DOHH2 (cell line): ENCODE measurements around the gene SURF2.

Experiments used
- H3F3A ChIP-seq: fragments of 200-600 bp; sonication (generic), shearing (Covaris generic); 2 replicates; pipeline ENCODE4 v1.6.0; 2016; ENCODE audit warnings: antibody characterized with exemption, mild to moderate bottlenecking; ENCODE audit not compliant: control insufficient read depth, insufficient read depth
- H3K27ac ChIP-seq: fragments of 200-600 bp; sonication (generic); 2 replicates; pipeline ENCODE4 v1.5.1; 2014; ENCODE audit warnings: low read depth, mild to moderate bottlenecking, low read length, moderate library complexity
- H3K27me3 ChIP-seq: fragments of 200-600 bp; sonication (generic); 2 replicates; pipeline ENCODE4 v1.6.1; 2014; ENCODE audit warnings: mild to moderate bottlenecking, low read length, mixed read lengths; ENCODE audit not compliant: control insufficient read depth
- H3K36me3 ChIP-seq: fragments of 200-600 bp; sonication (generic); 2 replicates; pipeline ENCODE4 v1.6.1; 2014; ENCODE audit warnings: mild to moderate bottlenecking, low read length, moderate library complexity, mixed read lengths; ENCODE audit not compliant: control insufficient read depth
- H3K4me1 ChIP-seq: fragments of 200-600 bp; sonication (generic); 2 replicates; pipeline ENCODE4 v1.6.1; 2014; ENCODE audit warnings: mild to moderate bottlenecking, low read length, mixed read lengths; ENCODE audit not compliant: control insufficient read depth
- H3K4me2 ChIP-seq: fragments of 200-600 bp; sonication (generic); 2 replicates; pipeline ENCODE4 v1.6.0; 2014; ENCODE audit warnings: mild to moderate bottlenecking, low read length, moderate library complexity
- H3K4me3 ChIP-seq: fragments of 200-600 bp; sonication (generic); 2 replicates; pipeline ENCODE4 v1.5.1; 2014; ENCODE audit warnings: mild to moderate bottlenecking, low read length, mixed read lengths
- H3K79me2 ChIP-seq: fragments of 200-600 bp; sonication (generic); 2 replicates; pipeline ENCODE4 v1.6.1; 2014; ENCODE audit warnings: mild to moderate bottlenecking, low read length, mixed read lengths; ENCODE audit not compliant: control insufficient read depth
- H3K9me2 ChIP-seq: fragments of 200-600 bp; sonication (generic); replicated peaks from 2 replicates; pipeline ENCODE4 v1.6.1; 2014; ENCODE audit warnings: mild to moderate bottlenecking, low read length, mixed read lengths; ENCODE audit not compliant: control insufficient read depth
- H3K9me3 ChIP-seq: fragments of 200-600 bp; sonication (generic); 2 replicates; pipeline ENCODE4 v1.6.1; 2014; ENCODE audit warnings: antibody characterized with exemption, low read length, mixed read lengths; ENCODE audit not compliant: control insufficient read depth, insufficient read depth
- H4K20me1 ChIP-seq: fragments of 200-600 bp; sonication (generic); 2 replicates; pipeline ENCODE4 v1.6.0; 2014; ENCODE audit warnings: low read depth, mild to moderate bottlenecking, antibody characterized with exemption, low read length, moderate library complexity; ENCODE audit not compliant: control insufficient read depth, insufficient read depth
- CTCF ChIP-seq: fragments of 200-600 bp; sonication (generic); IDR thresholded peaks from one replicate; pipeline ENCODE4 v1.5.1; 2014; ENCODE audit warnings: antibody characterized with exemption, mild to moderate bottlenecking, low read depth, low read length; ENCODE audit not compliant: poor library complexity, severe bottlenecking
- EZH2phosphoT487 ChIP-seq: fragments of 200-600 bp; sonication (generic); IDR thresholded peaks from 2 replicates; pipeline ENCODE4 v1.6.1; 2017; ENCODE audit warnings: borderline replicate concordance, mild to moderate bottlenecking, antibody characterized with exemption, low read length, moderate library complexity, mixed read lengths

Gene SURF2

GRCh38 chr9:133380734-133381133 is 24.4 kb downstream of the SURF2 start:
- no peak overlapping the region for H3K27ac ChIP-seq
- peaks cover 10% of the 10 kb centered on the region; the same call in 1 of the 2 replicates for H3K9me3 ChIP-seq
- TF ChIP-seq CTCF = no peak
- no peak for TF ChIP-seq EZH2phosphoT487
- H3K79me2 ChIP-seq = peaks cover 1% of the 10 kb centered on the region
- no peak overlapping the region for H3K4me3 ChIP-seq
- no peak overlapping the region for H3K4me2 ChIP-seq
- H3K4me1 ChIP-seq = peaks cover 15% of the 10 kb centered on the region
- peaks cover under 1% of the 10 kb centered on the region; the same call in 1 of the 2 replicates for H3K36me3 ChIP-seq
- peaks cover 5% of the 10 kb centered on the region; the same call in 1 of the 2 replicates for H3K27me3 ChIP-seq
- no peaks in the 10 kb centered on the region for H3F3A ChIP-seq
- no peaks in the 10 kb centered on the region for H3K9me2 ChIP-seq
- H4K20me1 ChIP-seq = no peaks in the 10 kb centered on the region

GRCh38 chr9:133382507-133383141 is 26.3 kb downstream of the SURF2 start:
- Histone ChIP-seq H3F3A (no peaks in the 10 kb centered on the region), H3K79me2 (no peaks in the 10 kb centered on the region), H4K20me1 (no peaks in the 10 kb centered on the region), H3K36me3 (no peaks in the 10 kb centered on the region), H3K9me2 (no peaks in the 10 kb centered on the region), H3K27me3 (peaks cover 5% of the 10 kb centered on the region; the same call in 1 of the 2 replicates), H3K27ac (no peak overlapping the region), H3K4me2 (no peak overlapping the region), H3K9me3 (peaks cover 10% of the 10 kb centered on the region; the same call in 1 of the 2 replicates), H3K4me1 (peaks cover 8% of the 10 kb centered on the region), H3K4me3 (no peak overlapping the region)
- no peak for TF ChIP-seq EZH2phosphoT487
- TF ChIP-seq CTCF = no peak

- Histone ChIP-seq H3K4me3 (no peak overlapping the region), H4K20me1 (no peaks in the 10 kb centered on the region), H3K9me3 (peaks cover 10% of the 10 kb centered on the region; the same call in 1 of the 2 replicates), H3F3A (no peaks in the 10 kb centered on the region), H3K36me3 (no peaks in the 10 kb centered on the region), H3K4me1 (no peaks in the 10 kb centered on the region; the same call in 1 of the 2 replicates), H3K27me3 (no peaks in the 10 kb centered on the region; the same call in 1 of the 2 replicates), H3K4me2 (no peak overlapping the region), H3K9me2 (no peaks in the 10 kb centered on the region), H3K79me2 (no peaks in the 10 kb centered on the region), H3K27ac (no peak overlapping the region)
- TF ChIP-seq CTCF (no peak), EZH2phosphoT487 (no peak)
Measured at GRCh38 chr9:133383438-133383837, 27.1 kb downstream of the SURF2 start.
